ENCODE data around the gene SCRN3. TPM values are rescaled to one million over a fixed set of nuclear protein-coding genes. Genes with fewer than 3 reads are reported as not detected.
"Not testable (repeated sequence)": the region's sequence is repeated elsewhere in the genome, so short reads cannot be mapped to it uniquely, and the experiment has no call there.

The SCRN3 gene
- total RNA-seq, 1 donor from 2014 or later, result 17.8 TPM

GRCh38 chr2:174400853-174401252, 5.3 kb downstream of the SCRN3 start:
- ATAC-seq (no peak), DNase-seq (ENCODE audit: low spot score) (no peak)

GRCh38 chr2:174403628-174404027, 8.1 kb downstream of the SCRN3 start:
- no peak for ATAC-seq
- no peak for DNase-seq (ENCODE audit: low spot score)

GRCh38 chr2:174410039-174410438, 14.5 kb downstream of the SCRN3 start:
- not testable (repeated sequence) for ATAC-seq; DNase-seq (ENCODE audit: low spot score)

- DNase-seq (ENCODE audit: low spot score) (no peak), ATAC-seq (no peak)
Observed at GRCh38 chr2:174412256-174412655, 16.7 kb downstream of the SCRN3 start.

- ATAC-seq, result no peak
- DNase-seq (ENCODE audit: low spot score), result no peak
Observed at GRCh38 chr2:174428214-174428613, 32.7 kb downstream of the SCRN3 start.

DNA sequence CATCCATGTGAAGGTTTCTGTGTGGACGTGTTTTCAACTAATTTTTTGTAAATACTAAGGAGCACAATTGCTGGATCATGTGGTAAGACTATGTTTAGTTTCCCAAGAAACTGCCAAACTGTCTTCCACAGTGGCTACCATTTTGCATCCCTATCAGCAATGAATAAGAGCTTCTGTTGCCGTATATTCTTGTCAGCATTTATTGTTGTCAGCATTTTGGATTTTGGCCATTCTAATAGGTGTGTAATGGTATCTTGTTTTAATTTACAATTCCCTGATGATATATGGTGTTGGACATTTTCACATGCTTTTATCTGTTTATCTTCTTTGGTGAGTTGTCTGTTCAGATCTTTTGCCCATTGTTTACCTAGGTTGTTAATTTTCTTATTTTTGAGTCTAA, 34.5 kb downstream of the SCRN3 start:
- no peak for ATAC-seq
- DNase-seq (ENCODE audit: low spot score), result no peak

GRCh38 chr2:174431902-174432301, 36.4 kb downstream of the SCRN3 start:
- no peak for DNase-seq (ENCODE audit: low spot score)
- no peak for ATAC-seq

GRCh38 chr2:174436351-174436750, 40.8 kb downstream of the SCRN3 start:
- ATAC-seq, result no peak
- no peak for DNase-seq (ENCODE audit: low spot score)

DNA sequence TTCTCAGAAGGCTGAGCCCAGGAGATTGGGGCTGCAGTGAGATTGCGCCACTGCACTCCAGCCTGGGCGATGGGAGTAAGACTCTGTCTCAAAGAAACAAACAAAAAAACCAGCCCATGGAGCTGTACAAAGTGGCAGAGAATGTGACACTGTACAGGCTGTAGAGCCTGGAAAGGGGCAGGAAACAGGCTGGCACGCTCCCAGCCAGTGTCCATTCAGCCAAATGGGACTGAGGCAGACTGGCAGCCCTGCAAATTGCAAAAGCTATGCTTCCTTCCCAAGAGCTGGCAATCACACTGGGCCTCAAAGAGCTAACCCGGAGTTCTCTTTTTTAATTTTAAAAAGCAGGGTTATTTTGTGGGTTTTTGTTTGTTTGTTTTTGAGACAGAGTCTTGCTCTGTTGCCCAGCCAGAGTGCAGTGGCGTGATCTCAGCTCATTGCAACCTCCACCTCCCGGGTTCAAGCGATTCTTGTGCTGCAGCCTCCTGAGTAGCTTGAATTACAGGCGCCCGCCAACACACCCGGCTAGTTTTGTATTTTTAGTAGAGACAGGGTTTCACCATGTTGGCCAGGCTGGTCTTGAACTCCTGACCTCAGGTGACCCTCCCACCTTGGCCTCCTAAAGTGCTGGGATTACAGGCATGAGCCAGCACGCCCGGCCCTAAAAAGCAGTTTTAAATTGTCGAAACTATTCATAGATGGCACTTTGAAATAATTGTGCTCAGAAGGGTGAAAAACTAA, 42.8 kb downstream of the SCRN3 start:
- DNase-seq (ENCODE audit: low spot score), result peak; percentile 56
- ATAC-seq, result peak; percentile 71

- no peak for ATAC-seq
- no peak for DNase-seq (ENCODE audit: low spot score)
Observed at GRCh38 chr2:174439323-174439722, 43.8 kb downstream of the SCRN3 start.

- ATAC-seq, result no peak
- no peak for DNase-seq (ENCODE audit: low spot score)
Observed at GRCh38 chr2:174439950-174440349, 44.4 kb downstream of the SCRN3 start.

DNA sequence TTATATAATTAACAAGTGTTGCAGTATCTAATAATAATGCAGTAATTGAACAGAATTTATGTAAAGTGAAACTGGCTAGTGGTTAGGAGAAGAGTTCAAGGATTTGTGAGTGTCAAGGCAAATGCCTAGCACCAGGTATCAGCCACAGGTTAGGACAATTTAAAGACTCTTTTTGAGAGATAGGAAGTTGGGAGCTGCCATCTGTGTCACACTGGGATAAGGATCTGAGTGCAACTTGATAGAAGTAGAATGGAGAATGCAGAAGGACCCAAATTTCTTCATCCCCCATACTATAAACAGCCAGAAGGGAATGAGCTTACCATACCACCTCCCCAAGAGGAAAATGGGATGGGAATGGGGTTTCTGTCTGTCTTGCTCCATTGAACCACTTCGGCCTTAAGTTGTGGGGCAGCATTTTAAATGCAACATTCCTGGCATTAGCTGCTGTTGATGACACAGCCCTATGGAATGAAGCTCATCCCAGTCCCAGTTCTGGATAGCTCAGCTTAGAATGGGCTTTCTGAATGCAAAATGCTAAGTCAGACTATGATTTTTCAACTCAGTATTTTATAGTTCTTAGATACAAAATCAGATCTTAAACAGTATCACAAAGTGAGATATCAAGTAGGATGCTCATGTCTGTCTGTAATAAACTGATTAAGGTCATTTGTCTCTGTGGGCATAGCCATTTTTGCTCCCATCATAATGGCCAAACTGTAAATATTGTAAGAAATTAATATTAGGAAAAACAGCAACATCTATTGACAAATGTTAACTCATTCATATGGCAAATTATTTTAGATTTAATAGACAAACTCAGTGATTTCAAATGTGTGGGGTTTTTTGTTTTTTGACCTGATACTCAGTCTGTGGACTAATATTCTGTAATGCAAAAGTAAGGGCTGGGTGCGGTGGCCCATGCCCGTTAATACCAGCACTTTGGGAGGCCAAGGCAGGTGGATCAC, 47.3 kb downstream of the SCRN3 start:
- ATAC-seq, result no peak

DNA sequence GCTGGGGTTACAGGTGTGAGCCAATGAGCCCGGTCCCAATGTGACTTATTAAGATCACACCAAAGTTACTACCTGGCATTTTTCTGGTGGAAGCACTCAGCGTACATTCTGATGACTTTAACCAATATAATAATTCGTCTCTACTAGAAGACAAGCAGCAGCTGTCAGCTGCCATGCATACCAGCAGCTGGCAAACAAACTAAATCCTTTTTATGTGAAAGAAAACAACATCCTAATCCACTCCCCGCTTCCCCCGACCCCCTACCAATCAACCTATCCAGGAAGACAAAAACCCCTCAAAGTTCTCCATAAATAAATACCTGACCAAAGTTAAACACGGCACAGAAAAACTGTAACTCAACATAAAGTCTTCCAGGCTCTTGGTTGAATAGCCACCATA, 49.2 kb downstream of the SCRN3 start:
- ATAC-seq, result no peak
- no peak for DNase-seq (ENCODE audit: low spot score)

More for the DNA sequence above, 47.3 kb downstream of the SCRN3 start:
- no peak for DNase-seq (ENCODE audit: low spot score)

DNA sequence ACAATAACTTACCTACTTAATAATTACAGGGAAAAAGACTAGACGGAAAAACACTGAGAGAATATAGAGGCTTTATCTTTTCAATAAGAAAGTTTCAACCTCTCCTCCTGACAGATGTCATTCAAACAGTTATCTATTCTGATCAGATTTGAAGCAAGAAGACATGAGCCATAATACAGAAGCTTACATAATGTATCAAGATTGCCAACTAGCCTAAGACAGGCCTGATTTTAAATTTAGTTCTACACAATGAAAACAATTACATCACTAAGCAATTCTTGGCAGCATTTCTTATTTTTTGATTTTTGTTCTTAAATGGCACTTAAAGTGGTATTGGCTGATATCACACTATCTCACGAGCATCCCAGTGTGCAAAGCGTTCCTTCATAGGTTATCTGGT, 49.7 kb downstream of the SCRN3 start:
- ATAC-seq (no peak), DNase-seq (ENCODE audit: low spot score) (no peak)

DNA sequence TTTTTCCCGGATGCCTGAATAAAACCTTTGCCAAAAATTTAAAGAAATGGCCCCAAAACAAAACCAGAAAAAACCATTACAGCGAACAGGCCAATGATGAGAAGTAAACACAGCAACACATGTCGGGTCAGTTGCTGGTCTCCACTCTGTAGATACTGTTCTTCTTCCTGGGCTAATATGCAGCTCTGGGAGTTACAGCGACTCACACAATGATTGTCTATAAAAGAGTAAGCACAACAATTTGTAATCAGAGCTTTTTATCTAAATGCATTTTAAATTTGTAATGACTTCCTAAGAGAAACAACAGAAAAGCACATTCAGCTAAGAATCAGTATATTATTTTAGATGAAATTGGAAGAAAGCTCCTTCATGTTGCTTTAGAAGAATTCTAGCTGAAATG, 51.0 kb downstream of the SCRN3 start:
- DNase-seq (ENCODE audit: low spot score), result no peak
- no peak for ATAC-seq

DNA sequence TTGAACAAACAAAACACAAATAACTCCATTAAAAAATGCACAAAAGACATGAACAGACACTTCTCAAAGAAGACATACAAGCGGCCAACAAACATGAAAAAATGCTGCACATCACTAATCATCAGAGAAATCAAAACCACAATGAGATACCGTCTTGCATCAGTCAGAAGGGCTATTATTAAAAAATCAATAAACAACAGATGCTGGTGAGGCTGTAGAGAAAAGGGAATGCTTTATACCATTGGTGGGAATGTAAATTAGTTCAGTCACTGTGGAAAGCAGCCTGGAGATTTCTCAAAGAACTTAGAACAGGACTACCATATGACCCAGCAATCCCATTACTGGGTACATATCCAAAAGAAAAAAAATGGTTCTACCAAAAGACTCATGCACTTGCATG, 53.5 kb downstream of the SCRN3 start:
- no peak for DNase-seq (ENCODE audit: low spot score)
- no peak for ATAC-seq

DNA sequence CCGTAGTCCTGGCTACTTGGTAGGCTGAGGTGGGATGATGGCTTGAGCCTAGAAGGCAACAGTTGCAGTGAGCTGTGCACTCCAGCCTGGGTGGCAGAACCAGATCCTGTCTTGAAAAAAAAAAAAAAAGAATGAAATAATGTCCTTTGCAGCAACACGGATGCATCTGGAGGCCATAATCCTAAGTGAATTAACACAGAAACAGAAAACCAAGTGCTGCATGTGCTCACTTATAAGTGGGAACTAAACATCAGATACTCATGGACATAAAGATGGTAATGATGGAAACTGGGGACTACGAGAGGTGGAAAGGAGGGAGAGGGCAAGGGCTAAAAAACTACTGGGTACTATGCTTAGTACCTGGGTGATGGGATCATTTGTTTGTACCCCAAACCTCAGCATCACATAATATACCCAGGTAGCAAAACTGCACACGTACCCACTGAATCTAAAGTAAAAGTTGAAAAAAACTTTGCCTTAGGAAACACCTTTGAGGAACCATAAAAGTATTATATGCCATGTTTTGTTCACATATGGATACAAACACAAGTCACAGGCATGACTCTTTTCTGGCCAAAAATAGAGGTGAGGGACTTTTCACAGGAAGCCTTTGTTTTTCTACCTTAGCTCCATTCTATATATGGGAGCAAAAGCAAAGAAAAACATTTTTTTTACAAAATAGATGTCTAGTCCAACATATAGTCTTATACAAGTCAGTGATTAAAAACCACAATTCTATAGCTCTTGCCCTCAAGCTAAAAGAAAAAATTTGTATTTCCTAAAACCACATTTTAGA, 54.7 kb downstream of the SCRN3 start:
- ATAC-seq, result no peak
- no peak for DNase-seq (ENCODE audit: low spot score)

DNA sequence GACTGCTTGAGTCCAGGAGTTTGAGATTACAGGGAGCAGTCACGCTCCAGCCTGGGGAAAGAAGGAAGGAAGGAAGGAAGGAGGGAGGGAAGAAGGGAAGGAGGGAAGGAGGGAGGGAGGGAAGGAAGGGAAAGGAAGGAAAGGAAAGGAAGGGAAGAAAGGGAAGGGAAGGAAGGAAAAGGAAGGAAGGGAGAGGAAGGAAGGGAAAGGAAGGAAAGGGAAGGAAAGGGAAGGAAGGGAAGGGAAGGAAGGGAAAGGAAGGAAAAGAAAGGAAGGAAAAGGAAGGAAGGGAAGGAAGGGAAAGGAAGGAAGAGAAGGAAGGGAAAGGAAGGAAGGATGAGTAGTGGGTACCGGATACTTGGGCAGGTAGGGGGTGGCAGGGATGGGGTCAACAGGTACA, 59.0 kb downstream of the SCRN3 start:
- DNase-seq (ENCODE audit: low spot score) (no peak), ATAC-seq (no peak)

- ATAC-seq, result no peak
- DNase-seq (ENCODE audit: low spot score), result no peak
Observed at GRCh38 chr2:174461221-174461620, 65.7 kb downstream of the SCRN3 start.

DNA sequence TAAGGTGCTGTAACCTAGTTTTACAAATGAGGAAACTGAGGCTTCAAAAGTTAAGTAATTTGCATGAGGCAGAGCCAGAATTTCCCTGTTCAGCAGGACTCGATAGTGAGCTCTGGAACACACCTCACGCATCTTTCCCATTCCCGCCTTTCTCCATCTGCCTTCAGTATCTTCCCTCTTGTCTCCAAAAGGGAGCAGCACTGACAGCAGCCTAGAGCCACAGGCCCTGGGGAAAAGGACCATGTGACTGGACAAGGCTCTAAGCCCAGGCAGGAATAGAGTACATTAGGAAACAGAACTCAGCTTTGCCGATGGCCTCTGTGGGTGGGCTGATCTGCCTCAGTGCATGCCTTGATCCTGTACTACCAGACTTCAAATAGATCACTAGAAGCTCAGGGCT, 69.8 kb downstream of the SCRN3 start:
- peak; percentile 70 for ATAC-seq

GRCh38 chr2:174473796-174474195, 78.3 kb downstream of the SCRN3 start:
- DNase-seq (ENCODE audit: low spot score) (no peak), ATAC-seq (no peak)

More for the DNA sequence above, 69.8 kb downstream of the SCRN3 start:
- no peak for DNase-seq (ENCODE audit: low spot score)
